CD4-positive, alpha-beta memory T cell (primary cell): Measurements from ENCODE around the gene COLEC11. TPM values are rescaled to one million over a fixed set of nuclear protein-coding genes. Genes with fewer than 3 reads are reported as not detected.
"Not testable (repeated sequence)": the region's sequence is repeated elsewhere in the genome, so short reads cannot be mapped to it uniquely, and the experiment has no call there.

Source experiments
- CTCF ChIA-PET: fragments of 350-600 bp; sonication (Branson Sonifier 250); formaldehyde crosslinking; loops from one replicate; lab custom pipeline; 2021; ENCODE audit warnings: inconsistent platforms; ENCODE audit not compliant: partially characterized antibody; lab: Charles Lee
- POLR2A ChIA-PET: fragments of 350-600 bp; sonication (Branson Sonifier 250); formaldehyde crosslinking; loops from one replicate; lab custom pipeline; 2021; ENCODE audit not compliant: partially characterized antibody; lab: Charles Lee
- DNase-seq, 5 donors: peaks; one replicate each; pipeline versions ENCODE4 v3.0.0 to v3.0.0-alpha.2; 2020 to 2022; ENCODE audit warnings: mixed read lengths in 1 of 5
- H3K27ac ChIP-seq: one replicate; pipeline ENCODE4 v1.7.0; 2013; ENCODE audit warnings: low read depth, low read length
- H3K27me3 ChIP-seq: 2 replicates; pipeline ENCODE4 v1.7.0; 2013; ENCODE audit warnings: mild to moderate bottlenecking, low read length, moderate library complexity; ENCODE audit not compliant: insufficient read depth
- H3K36me3 ChIP-seq: 2 replicates; pipeline ENCODE4 v1.7.0; 2013; ENCODE audit warnings: mild to moderate bottlenecking, low read length, moderate library complexity; ENCODE audit not compliant: insufficient read depth
- H3K4me1 ChIP-seq: 2 replicates; pipeline ENCODE4 v1.7.0; 2013; ENCODE audit warnings: mild to moderate bottlenecking, low read length, moderate library complexity; ENCODE audit not compliant: insufficient read depth
- H3K4me3 ChIP-seq, 2 donors: one replicate each; pipeline ENCODE4 v1.7.0; 2013; ENCODE audit warnings: low read length in 2 of 2, mild to moderate bottlenecking in 1 of 2
- H3K9me3 ChIP-seq, 2 donors: one replicate each; pipeline ENCODE4 v1.7.0; 2013; ENCODE audit warnings: low read length in 2 of 2, control low read depth in 1 of 2; ENCODE audit not compliant: control insufficient read depth in 1 of 2
- H3K27ac Mint-ChIP-seq, 7 donors: one replicate each; pipeline ENCODE4 v1.8.0; 2020 to 2021; ENCODE audit warnings: mixed read lengths in 7 of 7, mild to moderate bottlenecking in 6 of 7, inconsistent platforms in 3 of 7, moderate library complexity in 3 of 7
- H3K27me3 Mint-ChIP-seq, 2 donors: one replicate each; pipeline ENCODE4 v1.8.0; 2020 to 2021; ENCODE audit warnings: mixed read lengths in 2 of 2
- H3K36me3 Mint-ChIP-seq, 2 donors: one replicate each; pipeline ENCODE4 v1.8.0; 2020 to 2021; ENCODE audit warnings: mixed read lengths in 2 of 2, inconsistent platforms in 1 of 2, mild to moderate bottlenecking in 1 of 2
- H3K4me1 Mint-ChIP-seq, 4 donors: one replicate each; pipeline ENCODE4 v1.8.0; 2020 to 2021; ENCODE audit warnings: mixed read lengths in 4 of 4, mild to moderate bottlenecking in 1 of 4
- H3K4me3 Mint-ChIP-seq, 8 donors: one replicate each; pipeline ENCODE4 v1.8.0; 2020 to 2021; ENCODE audit warnings: mixed read lengths in 8 of 8, mild to moderate bottlenecking in 7 of 8, moderate library complexity in 6 of 8, inconsistent platforms in 3 of 8
- H3K9me3 Mint-ChIP-seq, 8 donors: one replicate each; pipeline ENCODE4 v1.8.0; 2020 to 2021; ENCODE audit warnings: mixed read lengths in 8 of 8, mild to moderate bottlenecking in 5 of 8, inconsistent platforms in 3 of 8, moderate library complexity in 1 of 8
- intact Hi-C: fragments of 100-400 bp; cut with micrococcal nuclease; formaldehyde crosslinking; loops from one replicate; pipeline ENCODE4 v1.15.1; 2023
- polyA plus RNA-seq, 2 donors: library from polyadenylated mRNA; unstranded; fragments of 300-500 nt; fragmentation: Illumina TruSeq; gene quantifications; one replicate each; pipeline ENCODE4 v1.2.3, GENCODE V29; 2021
- total RNA-seq, 2 experiments: library from RNA; stranded (reverse); gene quantifications; one replicate each; pipeline ENCODE4 v1.2.3, GENCODE V29; 2021

The COLEC11 gene
- total and polyA plus RNA-seq, 4 experiments from 2014 or later, result 0.30 TPM; not detected in 3

GRCh38 chr2:3606028-3606369 lies 11.1 kb downstream of the COLEC11 start:
- Mint-ChIP-seq H3K36me3 (no peaks in the 10 kb centered on the region), H3K4me3 (peak overlapping the region in 3 of 8 donors; percentile 8 to 81 (median 55)), H3K27ac (peak overlapping the region in 3 of 7 donors; percentile 36 to 91 (median 58)), H3K27me3 (peaks cover 0 to 2% of the 10 kb centered on the region in 2 donors), H3K9me3 (peaks cover 0 to 2% (median 0%) of the 10 kb centered on the region in 8 donors), H3K4me1 (peaks cover 3 to 18% (median 5%) of the 10 kb centered on the region in 4 donors)
- Histone ChIP-seq H3K27me3 (no peaks in the 10 kb centered on the region), H3K4me1 (peaks cover 6% of the 10 kb centered on the region), H3K4me3 (no peak overlapping the region), H3K36me3 (no peaks in the 10 kb centered on the region), H3K9me3 (no peaks in the 10 kb centered on the region), H3K27ac (no peak overlapping the region)
- DNase-seq, result no peak
- intact Hi-C loops, result no loop called here
- ChIA-PET CTCF (no interaction called here), POLR2A (no interaction called here)

DNA sequence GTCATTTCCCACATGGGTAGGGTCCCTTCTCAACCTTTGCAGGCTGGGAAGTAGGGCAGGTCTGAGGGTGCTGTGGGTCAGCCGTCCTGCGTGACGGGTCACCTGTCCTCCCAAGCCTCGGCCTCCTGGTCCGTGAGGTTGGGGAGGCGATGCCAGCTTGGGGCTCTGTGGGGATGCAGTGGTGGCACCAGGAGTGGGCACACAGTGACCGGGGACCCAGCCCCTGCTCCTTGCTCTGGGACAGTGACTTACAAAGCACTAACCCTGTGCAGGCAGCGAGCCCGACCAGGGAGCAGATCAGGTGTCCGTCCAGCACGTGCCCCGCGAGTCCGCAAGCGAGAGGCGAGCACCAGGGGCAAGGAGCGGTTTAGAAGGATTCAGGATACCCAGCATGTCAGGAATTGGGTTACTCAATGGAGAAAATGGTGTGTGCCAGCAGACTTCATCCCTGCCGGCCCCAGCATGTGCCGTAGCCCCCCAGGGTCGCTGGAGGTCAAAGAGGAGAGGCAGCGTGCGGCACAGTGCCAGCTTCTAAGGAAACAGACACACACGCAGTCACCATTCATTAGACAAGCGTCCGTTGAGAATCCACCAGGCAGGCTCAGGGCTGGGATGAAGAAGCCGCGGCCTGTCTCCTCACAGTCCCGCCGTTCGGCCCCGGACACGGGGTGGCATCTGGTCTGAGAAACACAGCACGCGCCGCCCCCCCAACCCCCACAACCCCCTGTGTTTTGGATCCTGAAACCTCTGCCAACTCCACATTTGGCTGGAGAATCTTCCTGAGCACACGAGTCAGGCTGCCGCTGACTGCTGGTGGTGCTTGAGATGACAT lies 11.7 kb downstream of the COLEC11 start:
- no peaks in the 10 kb centered on the region for H3K36me3 ChIP-seq
- Mint-ChIP-seq H3K27ac (no peak overlapping the region), H3K36me3 (no peaks in the 10 kb centered on the region), H3K4me3 (peak overlapping the region in 1 of 8 donors; percentile 81), H3K9me3 (peaks cover 0 to 2% (median 0%) of the 10 kb centered on the region in 8 donors), H3K27me3 (peaks cover 0 to 2% of the 10 kb centered on the region in 2 donors), H3K4me1 (peaks cover 3 to 18% (median 5%) of the 10 kb centered on the region in 4 donors)
- H3K4me3 ChIP-seq, result no peak overlapping the region
- ChIA-PET CTCF (no interaction called here), POLR2A (no interaction called here)
- DNase-seq, result no peak
- H3K27ac ChIP-seq, result no peak overlapping the region
- no peaks in the 10 kb centered on the region for H3K9me3 ChIP-seq
- peaks cover 6% of the 10 kb centered on the region for H3K4me1 ChIP-seq
- H3K27me3 ChIP-seq, result no peaks in the 10 kb centered on the region
- intact Hi-C loops, result no loop called here

DNA sequence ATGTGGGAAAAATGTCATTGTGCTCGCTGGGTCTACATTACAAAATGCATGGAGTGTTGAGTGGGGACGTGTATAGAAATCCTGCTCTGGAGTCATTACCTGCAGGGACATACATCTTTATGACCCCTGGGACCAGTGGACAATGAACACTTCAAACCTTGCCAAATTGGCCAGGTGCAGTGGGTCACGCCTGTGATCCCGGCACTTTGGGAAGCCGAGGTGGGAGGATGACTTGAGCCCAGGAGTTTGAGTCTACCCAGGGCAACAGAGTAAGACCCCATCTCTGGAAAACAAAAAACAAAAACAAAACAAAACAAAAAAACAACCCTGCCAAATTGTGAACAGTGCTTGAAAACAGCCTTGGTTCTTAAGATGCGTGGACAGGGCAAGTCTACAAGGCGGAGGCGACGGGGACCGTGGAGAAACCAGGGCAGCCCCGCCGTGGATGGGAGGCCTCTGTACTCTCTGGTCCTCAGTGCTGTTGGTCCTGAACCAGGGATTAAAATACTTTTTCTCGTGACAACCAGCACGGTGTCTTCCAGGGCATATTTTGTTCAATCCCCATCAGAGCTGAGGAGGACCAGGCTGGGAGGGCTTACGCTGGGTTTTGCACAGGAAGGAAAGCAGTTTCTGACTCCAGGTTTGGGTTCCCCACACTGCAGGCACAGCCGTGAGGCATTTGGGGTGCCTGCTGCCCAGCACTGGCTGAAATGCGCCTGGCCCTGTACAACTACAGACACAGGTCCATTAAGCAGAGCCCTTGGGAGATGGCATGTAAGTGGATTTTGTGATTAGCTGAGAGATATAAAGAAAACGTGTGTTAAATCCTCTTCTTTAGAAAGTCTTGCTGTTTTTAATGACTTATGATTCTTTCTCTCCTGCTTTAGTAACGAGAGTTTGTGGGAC lies 13.7 kb downstream of the COLEC11 start:
- Mint-ChIP-seq H3K27ac (peak overlapping the region in 3 of 7 donors; percentile 35 to 70 (median 69)), H3K36me3 (no peaks in the 10 kb centered on the region), H3K9me3 (peaks cover 0 to 12% (median 2%) of the 10 kb centered on the region in 8 donors), H3K4me3 (peak overlapping the region in 2 of 8 donors; percentile 18 to 40), H3K4me1 (peaks cover 3 to 18% (median 4%) of the 10 kb centered on the region in 4 donors), H3K27me3 (peaks cover 0 to 2% of the 10 kb centered on the region in 2 donors)
- H3K9me3 ChIP-seq, result no peaks in the 10 kb centered on the region
- intact Hi-C loops, result no loop called here
- no peak overlapping the region for H3K27ac ChIP-seq
- POLR2A ChIA-PET, result no interaction called here
- DNase-seq, result no peak
- H3K4me3 ChIP-seq, result no peak overlapping the region
- no peaks in the 10 kb centered on the region for H3K27me3 ChIP-seq
- CTCF ChIA-PET, result no interaction called here
- H3K4me1 ChIP-seq, result peaks cover 6% of the 10 kb centered on the region
- H3K36me3 ChIP-seq, result no peaks in the 10 kb centered on the region

DNA sequence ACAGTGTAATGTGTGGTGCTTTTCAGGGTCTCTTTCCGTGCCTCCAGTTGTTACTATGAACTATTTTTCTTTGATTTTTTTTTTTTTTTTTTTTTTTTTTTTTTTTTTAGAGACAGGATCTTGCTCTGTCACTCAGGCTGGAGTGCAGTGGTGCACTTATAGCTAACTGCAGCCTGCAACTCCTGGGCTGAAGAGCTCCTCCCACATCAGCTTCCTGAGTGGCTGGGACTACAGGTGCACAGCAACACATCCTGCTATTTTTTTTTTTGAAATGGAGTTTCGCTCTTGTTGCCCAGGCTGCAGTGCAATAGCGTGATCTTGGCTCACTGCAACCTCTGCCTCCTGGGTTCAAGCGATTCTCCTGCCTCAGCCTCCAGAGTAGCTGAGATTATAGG lies 14.4 kb downstream of the COLEC11 start:
- Mint-ChIP-seq H3K4me1 (peaks cover 3 to 18% (median 4%) of the 10 kb centered on the region in 4 donors), H3K9me3 (peaks cover 0 to 13% (median 3%) of the 10 kb centered on the region in 8 donors), H3K4me3 (peak overlapping the region in 2 of 8 donors; percentile 18 to 40), H3K27ac (peak overlapping the region in 2 of 7 donors; percentile 69 to 70)
- H3K27ac ChIP-seq, H3K4me3 ChIP-seq, H3K36me3 Mint-ChIP-seq, POLR2A ChIA-PET, intact Hi-C loops, CTCF ChIA-PET, H3K9me3 ChIP-seq, H3K36me3 ChIP-seq, H3K27me3 ChIP-seq, H3K27me3 Mint-ChIP-seq, H3K4me1 ChIP-seq: not testable (repeated sequence)
- peak in 2 of 5 donors; percentile 5 to 33 for DNase-seq

GRCh38 chr2:3610415-3610814 lies 15.5 kb downstream of the COLEC11 start:
- no peaks in the 10 kb centered on the region for H3K27me3 ChIP-seq
- intact Hi-C loops, result no loop called here
- no peaks in the 10 kb centered on the region for H3K36me3 ChIP-seq
- no peak overlapping the region for H3K4me3 ChIP-seq
- no peaks in the 10 kb centered on the region for H3K9me3 ChIP-seq
- H3K4me1 ChIP-seq, result peaks cover 6% of the 10 kb centered on the region
- Mint-ChIP-seq H3K36me3 (no peaks in the 10 kb centered on the region), H3K9me3 (peaks cover 0 to 21% (median 6%) of the 10 kb centered on the region in 8 donors), H3K27me3 (peaks cover 0 to 2% of the 10 kb centered on the region in 2 donors), H3K4me1 (peaks cover 0 to 13% (median 3%) of the 10 kb centered on the region in 4 donors), H3K27ac (peak overlapping the region in 1 of 7 donors; percentile 70), H3K4me3 (no peak overlapping the region)
- POLR2A ChIA-PET, result no interaction called here
- no peak for DNase-seq
- no peak overlapping the region for H3K27ac ChIP-seq
- CTCF ChIA-PET, result no interaction called here

GRCh38 chr2:3610881-3611505 lies 16.1 kb downstream of the COLEC11 start:
- POLR2A ChIA-PET, result no interaction called here
- H3K27ac ChIP-seq, result no peak overlapping the region
- peaks cover 1% of the 10 kb centered on the region for H3K4me1 ChIP-seq
- Mint-ChIP-seq H3K27me3 (peaks cover 0 to 2% of the 10 kb centered on the region in 2 donors), H3K27ac (peak overlapping the region in 1 of 7 donors; percentile 17), H3K9me3 (peaks cover 0 to 21% (median 7%) of the 10 kb centered on the region in 8 donors), H3K4me3 (no peak overlapping the region), H3K36me3 (no peaks in the 10 kb centered on the region), H3K4me1 (peaks cover 0 to 7% (median 2%) of the 10 kb centered on the region in 4 donors)
- H3K4me3 ChIP-seq, result no peak overlapping the region
- H3K36me3 ChIP-seq, result no peaks in the 10 kb centered on the region
- CTCF ChIA-PET, result no interaction called here
- intact Hi-C loops, result no loop called here
- DNase-seq, result no peak
- no peaks in the 10 kb centered on the region for H3K9me3 ChIP-seq
- H3K27me3 ChIP-seq, result no peaks in the 10 kb centered on the region
